ENCODE results near the gene CHIA. TPM values are rescaled to one million over a fixed set of nuclear protein-coding genes. Genes with fewer than 3 reads are reported as not detected.

Gene CHIA
- total and polyA plus RNA-seq, 2 donors (not counting 3 experiments of a cell fraction or from before 2014, with no cell fraction given), result not detected

- CTCF ChIA-PET, result no interaction called here
- Histone ChIP-seq H3K9ac (replicated peaks; ENCODE audit: extremely low read depth, insufficient read depth, low read length) (no peak overlapping the region), H3K27me3 (ENCODE audit: control insufficient read depth in 2 of 2, insufficient read depth in 2 of 2, low read length in 2 of 2) (no peaks in the 10 kb centered on the region), H3K9me3 (replicated peaks; ENCODE audit: control insufficient read depth, insufficient read depth, low read length) (no peaks in the 10 kb centered on the region), H3K4me1 (ENCODE audit: control insufficient read depth, extremely low read depth, insufficient read depth, low read length) (no peaks in the 10 kb centered on the region), H2AFZ (ENCODE audit: low read depth, low read length) (no peak overlapping the region), H3K9me1 (replicated peaks; ENCODE audit: control insufficient read depth, extremely low read depth, insufficient read depth, low read length) (no peaks in the 10 kb centered on the region), H4K20me1 (replicated peaks; ENCODE audit: control insufficient read depth, extremely low read depth, insufficient read depth, low read length) (no peaks in the 10 kb centered on the region), H3K27ac (ENCODE audit: insufficient read depth, low read depth, low read length) (no peak overlapping the region), H3K4me2 (ENCODE audit: insufficient read depth, low read length) (no peak overlapping the region), H3K79me2 (ENCODE audit: control insufficient read depth, insufficient read depth, low read length) (no peaks in the 10 kb centered on the region), H3K36me3 (ENCODE audit: control insufficient read depth in 2 of 2, extremely low read depth in 1 of 2, insufficient read depth in 2 of 2, low read length in 2 of 2) (no peaks in the 10 kb centered on the region), H3K4me3 (replicated peaks in 1 of 3; ENCODE audit: insufficient read depth in 1 of 3, low read depth in 1 of 3, low read length in 3 of 3) (no peak overlapping the region)
- POLR2A ChIA-PET, result no interaction called here
- DNase-seq (ENCODE audit: low read depth, low spot score), result no peak
- TF ChIP-seq GATA2 (IDR thresholded peaks at IDR 0.05; ENCODE audit: insufficient read depth, insufficient read length, low read depth, low read length) (no peak), POLR2A (IDR thresholded peaks at IDR 0.05; ENCODE audit: low read depth, low read length) (no peak), MAX (IDR thresholded peaks at IDR 0.05; ENCODE audit: insufficient read depth, insufficient read length) (no peak), FOS (IDR thresholded peaks at IDR 0.05; ENCODE audit: borderline replicate concordance, insufficient read depth, low read length) (no peak), JUN (IDR thresholded peaks at IDR 0.05; ENCODE audit: borderline replicate concordance, insufficient read depth, insufficient read length, low read depth) (no peak), POLR2AphosphoS5 (IDR thresholded peaks at IDR 0.05; ENCODE audit: insufficient read depth, low read depth, low read length) (no peak), MYC (IDR thresholded peaks at IDR 0.05; ENCODE audit: low read depth, low read length) (no peak), EZH2 (IDR thresholded peaks at IDR 0.05; ENCODE audit: borderline replicate concordance, low read depth, low read length, severe bottlenecking) (no peak), CTCF (IDR thresholded peaks at IDR 0.05; ENCODE audit: extremely low read depth in 1 of 2, insufficient read depth in 1 of 2, low read depth in 1 of 2, low read length in 2 of 2) (no peak)
- intact Hi-C loops (cut with micrococcal nuclease) (no loop called here), dilution Hi-C loops (cut with MboI; ENCODE audit: extremely low pct_ligation_motif_present, low sequenced_read_pairs) (no loop called here)
- no TSS peak for BruUV-seq (replicated peaks)
- no peak for FAIRE-seq
Observed at GRCh38 chr1:111286912-111287311, 3.7 kb upstream of the CHIA start.
